Right atrium auricular region (tissue), 2 donors: Measurements from ENCODE around the gene ASCC2. TPM values are rescaled to one million over a fixed set of nuclear protein-coding genes. Genes with fewer than 3 reads are reported as not detected.
"Not testable (repeated sequence)": the region's sequence is repeated elsewhere in the genome, so short reads cannot be mapped to it uniquely, and the experiment has no call there.

ENCODE experiments used
- DNase-seq: peaks from one replicate; pipeline ENCODE4 v3.0.0-alpha.2; 2019; ENCODE audit warnings: low spot score
- H3K27ac ChIP-seq, 2 donors: fragments of 200-600 bp; sonication (generic); 1 replicate in 1 of 2; 2 replicates in 1 of 2; pipeline ENCODE4 v1.5.1; 2016 to 2019
- H3K27me3 ChIP-seq, 2 donors: fragments of 200-600 bp; sonication (generic); one replicate each; pipeline versions ENCODE4 v1.5.1 to v1.6.0; 2017 to 2019
- H3K36me3 ChIP-seq: fragments of 200-600 bp; sonication (generic); one replicate; pipeline ENCODE4 v1.5.1; 2016
- H3K4me1 ChIP-seq, 2 donors: fragments of 200-600 bp; sonication (generic); one replicate each; pipeline versions ENCODE4 v1.5.1 to v1.6.0; 2017 to 2019
- H3K4me3 ChIP-seq, 2 donors: fragments of 200-600 bp; sonication (generic); 1 replicate in 1 of 2; 2 replicates in 1 of 2; pipeline ENCODE4 v1.5.1; 2017 to 2019; ENCODE audit warnings: mild to moderate bottlenecking in 1 of 2, moderate library complexity in 1 of 2
- H3K9me3 ChIP-seq, 2 donors: fragments of 200-600 bp; sonication (generic); one replicate each; pipeline ENCODE4 v1.5.1; 2019
- total RNA-seq, 2 donors: library from RNA; depleted of rRNA; stranded (reverse); fragments of >200 nt; gene quantifications; one replicate each; pipeline ENCODE4 v1.1.0, GENCODE V29; 2016
- TF ChIP-seq, protein P1 (sequence below), 2 donors: fragments of 200-600 bp; sonication (generic); IDR thresholded peaks; one replicate each; pipeline ENCODE4 v1.5.1; 2019; ENCODE audit warnings: antibody characterized with exemption in 2 of 2

ASCC2 gene
- total RNA-seq, 2 donors from 2014 or later: 24.3 to 37.5 TPM

DNA sequence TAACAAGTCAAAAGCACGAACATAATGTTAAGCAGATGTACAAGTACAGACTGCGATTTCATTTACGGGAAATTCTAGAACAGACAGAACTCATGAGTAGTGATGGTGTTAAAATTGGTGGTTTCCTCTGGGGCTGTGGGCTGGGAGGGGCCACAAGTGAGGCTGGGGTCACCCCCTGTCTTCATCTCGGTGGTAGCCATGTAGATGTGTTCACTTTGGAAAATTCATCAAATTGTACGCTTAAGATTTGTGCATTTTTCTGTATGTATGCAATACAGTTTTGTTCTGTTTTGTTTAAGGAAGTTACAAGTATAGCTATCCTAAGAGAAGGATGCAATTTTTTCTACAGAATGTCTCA lies 504 bp upstream of the ASCC2 start:
- TF ChIP-seq, protein P1, sequence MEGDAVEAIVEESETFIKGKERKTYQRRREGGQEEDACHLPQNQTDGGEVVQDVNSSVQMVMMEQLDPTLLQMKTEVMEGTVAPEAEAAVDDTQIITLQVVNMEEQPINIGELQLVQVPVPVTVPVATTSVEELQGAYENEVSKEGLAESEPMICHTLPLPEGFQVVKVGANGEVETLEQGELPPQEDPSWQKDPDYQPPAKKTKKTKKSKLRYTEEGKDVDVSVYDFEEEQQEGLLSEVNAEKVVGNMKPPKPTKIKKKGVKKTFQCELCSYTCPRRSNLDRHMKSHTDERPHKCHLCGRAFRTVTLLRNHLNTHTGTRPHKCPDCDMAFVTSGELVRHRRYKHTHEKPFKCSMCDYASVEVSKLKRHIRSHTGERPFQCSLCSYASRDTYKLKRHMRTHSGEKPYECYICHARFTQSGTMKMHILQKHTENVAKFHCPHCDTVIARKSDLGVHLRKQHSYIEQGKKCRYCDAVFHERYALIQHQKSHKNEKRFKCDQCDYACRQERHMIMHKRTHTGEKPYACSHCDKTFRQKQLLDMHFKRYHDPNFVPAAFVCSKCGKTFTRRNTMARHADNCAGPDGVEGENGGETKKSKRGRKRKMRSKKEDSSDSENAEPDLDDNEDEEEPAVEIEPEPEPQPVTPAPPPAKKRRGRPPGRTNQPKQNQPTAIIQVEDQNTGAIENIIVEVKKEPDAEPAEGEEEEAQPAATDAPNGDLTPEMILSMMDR (IDR thresholded peaks at IDR 0.05): no peak
- no peaks in the 10 kb centered on the region for H3K9me3 ChIP-seq
- peak overlapping the region; percentile 92 to 95 for H3K4me3 ChIP-seq
- no peaks in the 10 kb centered on the region for H3K36me3 ChIP-seq
- peaks cover 0 to 42% of the 10 kb centered on the region in 2 donors for H3K4me1 ChIP-seq
- peak overlapping the region; percentile 85 to 93 for H3K27ac ChIP-seq
- H3K27me3 ChIP-seq: no peaks in the 10 kb centered on the region
- no peak for DNase-seq

DNA sequence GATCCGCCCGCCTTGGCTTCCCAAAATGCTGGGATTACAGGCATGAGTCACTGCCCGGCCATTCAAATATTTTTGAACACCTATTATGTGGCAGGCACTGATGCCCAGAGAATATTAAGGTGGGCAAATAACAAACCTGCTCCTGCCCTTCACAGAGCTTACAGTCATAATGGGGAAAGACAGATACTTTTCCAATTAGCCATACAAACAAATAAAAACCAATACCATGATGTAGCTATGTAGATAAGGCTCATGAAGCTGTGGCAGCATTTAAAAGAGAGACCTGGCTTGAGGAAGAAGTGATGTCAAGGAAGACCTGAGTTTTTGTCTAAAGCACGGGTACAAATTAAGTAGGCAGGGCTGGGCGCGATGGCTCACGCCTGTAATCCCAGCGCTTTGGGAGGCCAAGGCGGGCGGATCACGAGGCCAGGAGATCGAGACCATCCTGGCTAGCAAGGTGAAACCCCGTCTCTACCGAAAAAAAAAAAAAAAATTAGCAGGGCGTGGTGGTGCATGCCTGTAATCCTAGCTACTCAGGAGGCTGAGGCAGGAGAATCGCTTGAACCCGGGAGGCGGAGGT lies 1.2 kb downstream of the ASCC2 start:
- not testable (repeated sequence) for H3K27me3 ChIP-seq, H3K36me3 ChIP-seq, H3K27ac ChIP-seq, DNase-seq, H3K9me3 ChIP-seq
- Histone ChIP-seq H3K4me1 (peaks cover 0 to 48% of the 10 kb centered on the region in 2 donors), H3K4me3 (peak overlapping the region in 1 of 2 donors; percentile 92)

DNA sequence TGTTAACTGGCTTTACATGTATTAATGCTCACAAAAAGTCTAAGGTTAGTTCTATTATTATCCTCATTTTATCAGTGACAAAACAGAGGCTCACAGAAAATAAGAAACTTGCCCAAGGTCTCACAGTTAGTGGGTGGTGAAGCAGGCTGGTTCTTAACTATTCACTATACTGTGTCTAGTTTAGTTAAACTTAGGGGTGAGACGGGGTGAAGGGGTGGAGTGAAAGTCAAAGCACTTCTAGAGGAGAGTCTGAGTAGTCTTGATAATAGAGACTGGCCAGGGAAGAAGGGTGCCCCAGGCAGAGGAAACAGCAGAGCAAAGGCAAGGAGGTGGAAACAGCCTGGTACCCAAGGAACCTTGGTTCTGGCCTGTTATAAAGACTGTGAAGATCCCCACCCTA lies 4.0 kb downstream of the ASCC2 start:
- TF ChIP-seq, protein P1 (IDR thresholded peaks at IDR 0.05): no peak
- H3K4me1 ChIP-seq: peaks cover 0 to 64% of the 10 kb centered on the region in 2 donors
- no peaks in the 10 kb centered on the region for H3K27me3 ChIP-seq
- H3K9me3 ChIP-seq: no peaks in the 10 kb centered on the region
- DNase-seq: no peak
- H3K4me3 ChIP-seq: no peak overlapping the region
- peak overlapping the region; percentile 53 to 89 for H3K27ac ChIP-seq
- H3K36me3 ChIP-seq: peaks cover 11% of the 10 kb centered on the region

DNA sequence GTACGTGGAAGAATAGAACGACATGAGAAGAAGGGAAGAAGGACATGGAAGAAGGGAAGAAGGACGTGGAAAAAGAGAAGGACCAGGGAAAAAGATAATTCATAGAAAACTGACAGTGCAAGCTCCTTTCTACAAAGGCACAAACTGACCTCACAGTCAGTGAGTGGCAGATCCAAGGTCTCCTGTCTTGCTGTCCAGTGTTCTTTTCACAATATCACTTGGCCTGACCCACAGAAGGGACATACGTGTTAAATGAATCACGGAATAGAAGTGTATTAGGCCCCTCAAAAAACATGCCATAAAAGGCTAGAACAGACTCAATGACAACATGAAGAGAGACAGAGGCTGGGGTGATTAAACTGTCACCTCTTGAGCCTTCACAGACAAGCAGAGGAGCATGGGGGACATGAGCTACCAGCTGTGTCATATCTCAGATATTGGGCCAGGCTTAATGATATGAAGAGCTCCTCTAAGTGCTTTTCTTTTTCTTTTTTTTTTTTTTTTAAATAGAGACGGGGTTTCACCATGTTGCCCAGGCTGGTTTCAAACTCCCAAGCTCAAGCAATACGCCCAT lies 4.6 kb downstream of the ASCC2 start:
- no peaks in the 10 kb centered on the region for H3K27me3 ChIP-seq
- TF ChIP-seq, protein P1 (IDR thresholded peaks at IDR 0.05): no peak
- H3K36me3 ChIP-seq: peaks cover 11% of the 10 kb centered on the region
- no peaks in the 10 kb centered on the region for H3K9me3 ChIP-seq
- H3K27ac ChIP-seq: peak overlapping the region; percentile 53 to 89
- H3K4me1 ChIP-seq: peaks cover 0 to 61% of the 10 kb centered on the region in 2 donors
- no peak for DNase-seq
- H3K4me3 ChIP-seq: no peak overlapping the region

DNA sequence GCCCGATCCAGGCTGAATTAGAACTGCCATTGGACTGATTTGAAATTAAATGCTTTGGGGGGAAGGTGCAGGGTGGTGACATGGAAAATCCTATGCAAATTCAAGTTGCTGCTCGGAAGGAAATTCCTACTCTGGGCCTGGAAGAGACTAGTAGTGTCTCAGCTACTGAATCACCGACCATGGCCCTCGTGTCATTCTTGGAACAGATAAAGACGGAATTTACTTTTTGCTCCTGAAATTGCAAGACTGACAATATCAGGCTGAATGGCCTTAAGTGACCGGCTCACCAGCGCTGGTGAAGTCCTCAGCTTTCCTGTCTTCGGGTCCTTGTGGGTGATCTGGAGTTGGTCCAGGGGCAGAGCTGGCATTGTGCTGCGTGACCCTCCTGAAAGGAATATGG lies 6.1 kb downstream of the ASCC2 start:
- peaks cover 17% of the 10 kb centered on the region for H3K36me3 ChIP-seq
- H3K4me1 ChIP-seq: peaks cover 0 to 57% of the 10 kb centered on the region in 2 donors
- DNase-seq: no peak
- no peaks in the 10 kb centered on the region for H3K9me3 ChIP-seq
- no peak overlapping the region for H3K4me3 ChIP-seq
- peak overlapping the region; percentile 53 to 89 for H3K27ac ChIP-seq
- TF ChIP-seq, protein P1 (IDR thresholded peaks at IDR 0.05): no peak
- H3K27me3 ChIP-seq: no peaks in the 10 kb centered on the region

DNA sequence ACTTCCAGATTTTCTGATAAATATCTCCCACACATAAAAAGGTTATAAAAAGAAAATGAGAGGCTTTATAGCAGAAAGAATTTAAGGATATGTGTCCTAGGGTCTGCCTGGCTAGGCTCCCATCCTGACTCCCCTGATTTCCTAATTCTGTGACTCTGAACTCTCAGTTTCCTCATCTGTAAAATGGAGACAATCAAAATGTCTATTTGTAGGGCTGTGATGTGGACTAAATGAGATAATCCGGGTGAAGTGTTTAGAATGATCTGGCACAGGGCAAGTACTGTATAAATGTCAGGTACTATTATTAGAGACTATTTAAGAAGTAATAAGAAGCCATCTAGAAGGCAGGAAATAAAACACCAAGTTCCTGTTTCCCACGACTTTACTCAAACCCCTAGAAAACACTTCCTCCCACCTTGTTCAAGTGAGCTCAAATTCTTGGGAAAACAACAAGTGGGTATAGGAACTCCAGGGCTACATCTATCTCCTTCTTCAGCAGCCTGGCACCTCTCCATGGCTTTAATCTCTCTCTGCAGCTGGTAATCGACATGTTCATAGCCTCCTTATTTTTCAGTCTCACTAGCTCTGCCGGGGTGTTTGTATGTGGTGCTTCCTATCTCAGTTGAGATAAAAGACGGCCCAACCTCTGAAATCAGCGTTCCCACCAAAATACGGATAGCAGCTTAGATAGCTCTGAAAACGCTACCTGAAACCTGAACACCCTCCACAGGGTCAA lies 6.7 kb downstream of the ASCC2 start:
- TF ChIP-seq, protein P1 (IDR thresholded peaks at IDR 0.05): no peak
- H3K9me3 ChIP-seq: no peaks in the 10 kb centered on the region
- H3K4me1 ChIP-seq: peaks cover 0 to 51% of the 10 kb centered on the region in 2 donors
- no peak for DNase-seq
- H3K36me3 ChIP-seq: peaks cover 17% of the 10 kb centered on the region
- no peak overlapping the region for H3K4me3 ChIP-seq
- no peaks in the 10 kb centered on the region for H3K27me3 ChIP-seq
- H3K27ac ChIP-seq: peak overlapping the region; percentile 53 to 89
